Measurements from ENCODE around the gene INHA.

GRCh38 chr2:219595256-219595655, 23.1 kb downstream of the INHA start:
- no peak for TF ChIP-seq EZH2 (IDR thresholded peaks at IDR 0.05; ENCODE audit: insufficient read depth, low read length)
- TF ChIP-seq CTCF (IDR thresholded peaks at IDR 0.05; ENCODE audit: insufficient read depth, low read depth, low read length): no peak

Measured in astrocyte (in vitro differentiated cells and primary cell).